Caki2 (cell line): ENCODE data around the gene REXO4. TPM values are rescaled to one million over a fixed set of nuclear protein-coding genes. Genes with fewer than 3 reads are reported as not detected.

Experiments used
- DNase-seq: peaks from one replicate; pipeline ENCODE4 v3.0.0-alpha.2; 2015; ENCODE audit warnings: low read depth
- in situ Hi-C: cut with HindIII; loops from 2 replicates; pipeline ENCODE4 v1.10.0; 2016; ENCODE audit warnings: low sequenced_read_pairs, low pct_unique_long_range_greater_than_20kb, mixed read lengths
- total RNA-seq: library from RNA; depleted of rRNA; stranded (reverse); fragments of >200 nt; shearing (Covaris generic); gene quantifications from 2 replicates; pipeline ENCODE4 v1.2.3, GENCODE V29; 2014; ENCODE audit warnings: low replicate concordance

Gene REXO4
- total RNA-seq, 1 experiment from 2014 or later = 27.5 TPM

DNA sequence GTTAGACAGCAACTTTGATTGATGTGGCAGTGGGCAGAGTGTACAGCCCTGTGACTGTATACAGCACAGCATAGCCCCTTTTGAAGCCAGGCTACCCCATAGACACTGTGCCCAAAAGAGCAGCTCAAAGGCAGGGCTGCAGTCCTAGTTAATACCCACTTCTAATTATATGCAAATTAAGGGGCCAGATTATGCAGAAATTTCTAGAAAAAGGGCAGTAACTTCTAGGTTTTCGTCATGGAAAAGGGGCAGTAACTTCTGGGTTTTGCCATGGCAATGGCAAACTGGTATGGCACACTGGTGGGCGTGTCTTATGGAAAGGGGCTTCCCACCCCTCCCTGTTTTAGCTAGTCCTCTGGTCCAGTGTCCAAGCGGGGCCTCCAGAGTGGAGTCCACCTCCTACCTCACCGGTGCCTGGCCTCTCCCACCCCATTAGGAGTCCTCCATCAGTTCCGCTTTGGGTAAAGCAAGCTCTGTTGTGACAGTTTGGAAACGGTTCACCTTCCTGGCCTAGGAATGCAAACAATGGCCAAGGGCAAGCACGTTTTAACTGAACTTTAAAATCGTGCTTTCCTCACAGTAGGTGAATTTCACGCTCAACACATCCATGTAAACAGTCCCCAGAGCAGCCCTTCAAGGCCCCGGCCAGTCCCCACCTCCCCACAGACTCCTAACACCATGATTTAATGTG, 10.0 kb upstream of the REXO4 start:
- no peak for DNase-seq
- in situ Hi-C loops = no loop called here

DNA sequence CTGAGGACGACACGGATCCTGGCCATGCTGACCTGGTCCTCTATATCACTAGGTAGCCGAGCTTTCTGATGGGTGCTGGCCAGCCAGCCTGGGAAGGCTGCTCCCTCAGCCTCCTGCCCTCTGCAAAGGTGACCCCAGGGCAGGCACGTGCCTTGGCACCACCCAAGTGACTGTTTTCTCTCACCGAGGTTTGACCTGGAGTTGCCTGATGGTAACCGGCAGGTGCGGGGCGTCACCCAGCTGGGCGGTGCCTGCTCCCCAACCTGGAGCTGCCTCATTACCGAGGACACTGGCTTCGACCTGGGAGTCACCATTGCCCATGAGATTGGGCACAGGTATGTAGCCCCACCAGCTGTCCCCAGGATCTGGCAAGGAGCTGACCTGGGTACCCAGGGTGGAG, 8.2 kb upstream of the REXO4 start:
- in situ Hi-C loops = no loop called here
- DNase-seq = no peak

GRCh38 chr9:133425049-133425632, 7.3 kb upstream of the REXO4 start:
- in situ Hi-C loops = no loop called here
- DNase-seq = no peak

DNA sequence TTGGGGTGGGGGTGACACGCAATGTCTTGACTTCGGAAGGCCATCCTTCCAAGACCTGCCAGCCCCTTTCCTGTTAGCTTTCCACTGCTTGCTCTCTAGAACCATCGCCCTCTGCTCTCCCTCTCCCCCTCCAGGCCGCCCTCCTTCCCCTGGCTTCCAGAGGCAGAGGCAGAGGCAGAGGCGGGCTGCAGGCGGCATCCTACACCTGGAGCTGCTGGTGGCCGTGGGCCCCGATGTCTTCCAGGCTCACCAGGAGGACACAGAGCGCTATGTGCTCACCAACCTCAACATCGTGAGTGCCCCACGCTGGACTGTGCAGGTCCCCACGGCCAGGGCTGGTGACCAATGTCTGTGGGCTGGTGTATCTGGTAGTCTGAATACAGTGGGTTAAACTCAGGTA, 6.4 kb upstream of the REXO4 start:
- in situ Hi-C loops = no loop called here
- DNase-seq = no peak

- in situ Hi-C loops = no loop called here
- no peak for DNase-seq
Measured at GRCh38 chr9:133423216-133423615, 5.4 kb upstream of the REXO4 start.

DNA sequence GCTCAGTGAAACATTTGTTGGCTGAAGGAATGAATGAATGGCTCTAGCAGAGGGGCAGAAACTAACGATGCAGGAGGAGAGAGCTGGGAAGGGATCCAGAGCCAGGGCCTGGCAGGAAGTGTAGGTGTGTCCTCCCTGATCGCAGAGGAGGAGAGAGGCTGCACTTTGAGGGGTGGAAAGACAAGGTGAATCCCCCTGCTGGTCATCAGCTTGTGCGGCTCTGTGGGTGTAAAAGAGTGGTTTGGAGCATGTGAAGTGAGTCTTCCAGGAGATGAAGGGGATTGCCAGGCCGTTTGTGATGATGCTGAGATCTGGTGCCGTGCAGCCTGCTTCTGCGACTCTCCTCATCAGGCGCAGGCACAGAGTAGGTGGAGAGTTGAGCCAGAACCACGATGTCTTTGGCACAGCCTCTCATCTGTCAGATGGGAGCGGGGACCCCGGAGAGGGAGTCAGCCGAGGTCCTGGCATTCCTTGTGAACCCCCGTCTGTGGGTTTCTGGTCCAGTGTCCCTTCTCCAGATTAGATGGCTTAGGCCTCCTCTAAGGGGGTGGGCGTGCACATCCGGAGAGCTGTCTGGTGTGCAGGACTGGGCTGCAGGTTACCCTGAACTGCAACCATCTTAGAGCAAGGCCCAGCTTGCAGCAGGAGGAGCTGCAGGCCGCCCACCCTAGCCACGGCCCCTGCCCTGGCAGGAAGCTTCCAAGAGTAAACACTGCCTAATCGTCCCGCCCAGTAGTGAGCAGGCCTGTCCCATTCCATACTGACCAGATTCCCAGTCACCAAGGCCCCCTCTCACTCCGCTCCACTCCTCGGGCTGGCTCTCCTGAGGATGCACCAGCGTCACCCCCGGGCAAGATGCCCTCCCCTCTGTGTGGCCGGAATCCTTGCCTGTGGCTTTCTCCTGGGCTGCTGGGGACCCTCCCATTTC, 4.1 kb upstream of the REXO4 start, which contains the start of gene ADAMTS13:
ADAMTS13 (plus strand) TSS at position 753 of the 928 bp plus-strand sequence; CDS start at position 830, 77 bp downstream.
- in situ Hi-C loops = no loop called here
- DNase-seq = no peak

- peak; percentile 38 for DNase-seq
Measured at GRCh38 chr9:133420392-133420827, 2.6 kb upstream of the REXO4 start.

DNA sequence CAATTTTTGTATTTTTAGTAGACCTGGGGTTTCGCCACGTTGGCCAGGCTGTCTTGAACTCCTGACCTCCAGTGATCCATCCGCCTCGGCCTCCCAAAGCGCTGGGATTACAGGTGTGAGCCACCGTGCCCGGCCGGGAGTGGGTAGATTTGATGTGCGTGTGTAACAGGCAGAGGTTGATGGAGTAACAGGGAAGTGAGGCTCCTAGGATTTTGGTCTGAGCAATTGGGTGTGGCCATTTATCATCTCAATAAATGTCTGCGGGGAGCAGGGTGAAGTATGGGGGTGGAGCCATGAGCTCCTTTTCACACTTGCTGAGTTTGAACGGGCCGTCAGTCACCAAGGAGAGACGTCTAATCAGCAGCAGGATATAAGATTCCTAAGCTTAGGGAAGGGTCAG, 1.2 kb upstream of the REXO4 start:
- no peak for DNase-seq
- in situ Hi-C loops = no loop called here

More at GRCh38 chr9:133420392-133420827, 2.6 kb upstream of the REXO4 start:
- in situ Hi-C loops = no loop called here

DNA sequence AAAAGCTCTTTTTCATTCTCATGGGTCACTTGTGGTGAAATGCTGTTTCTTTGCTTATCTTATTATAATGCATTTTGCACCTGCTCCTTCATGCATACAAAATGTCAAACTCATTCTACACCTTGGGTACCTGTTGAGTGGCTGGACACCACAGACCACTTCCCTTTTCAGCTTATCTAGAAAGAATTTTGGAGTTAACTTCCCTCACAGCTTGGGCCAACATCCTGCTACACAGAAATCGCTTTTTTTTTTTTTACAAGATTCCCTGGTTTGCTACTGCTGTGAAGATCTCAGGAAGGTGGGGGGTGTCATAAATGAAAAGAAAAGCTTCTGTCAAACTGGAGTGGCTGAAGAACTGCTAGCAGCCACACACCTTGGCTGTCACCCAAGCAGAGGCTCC, 2.6 kb downstream of the REXO4 start:
- in situ Hi-C loops = no loop called here
- DNase-seq = no peak

DNA sequence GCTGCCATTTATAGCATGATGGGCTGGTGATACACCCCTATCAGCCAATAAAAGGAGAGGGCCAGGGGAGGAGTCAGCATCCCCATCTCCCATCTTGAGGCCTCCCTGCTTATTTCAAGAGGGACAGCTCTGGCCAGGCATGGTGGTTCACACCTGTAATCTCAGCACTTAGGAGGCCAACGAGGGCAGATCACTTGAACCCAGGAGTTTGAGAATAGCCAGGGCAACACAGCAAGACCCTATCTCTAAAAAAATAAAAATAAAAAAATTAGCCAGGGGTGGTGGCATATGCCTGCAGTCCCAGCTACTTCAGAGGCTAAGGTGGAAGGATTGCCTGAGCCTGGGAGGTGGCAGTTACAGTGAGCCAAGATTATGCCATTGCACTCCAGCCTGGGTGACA, 9.8 kb downstream of the REXO4 start:
- in situ Hi-C loops = no loop called here
- DNase-seq = no peak

DNA sequence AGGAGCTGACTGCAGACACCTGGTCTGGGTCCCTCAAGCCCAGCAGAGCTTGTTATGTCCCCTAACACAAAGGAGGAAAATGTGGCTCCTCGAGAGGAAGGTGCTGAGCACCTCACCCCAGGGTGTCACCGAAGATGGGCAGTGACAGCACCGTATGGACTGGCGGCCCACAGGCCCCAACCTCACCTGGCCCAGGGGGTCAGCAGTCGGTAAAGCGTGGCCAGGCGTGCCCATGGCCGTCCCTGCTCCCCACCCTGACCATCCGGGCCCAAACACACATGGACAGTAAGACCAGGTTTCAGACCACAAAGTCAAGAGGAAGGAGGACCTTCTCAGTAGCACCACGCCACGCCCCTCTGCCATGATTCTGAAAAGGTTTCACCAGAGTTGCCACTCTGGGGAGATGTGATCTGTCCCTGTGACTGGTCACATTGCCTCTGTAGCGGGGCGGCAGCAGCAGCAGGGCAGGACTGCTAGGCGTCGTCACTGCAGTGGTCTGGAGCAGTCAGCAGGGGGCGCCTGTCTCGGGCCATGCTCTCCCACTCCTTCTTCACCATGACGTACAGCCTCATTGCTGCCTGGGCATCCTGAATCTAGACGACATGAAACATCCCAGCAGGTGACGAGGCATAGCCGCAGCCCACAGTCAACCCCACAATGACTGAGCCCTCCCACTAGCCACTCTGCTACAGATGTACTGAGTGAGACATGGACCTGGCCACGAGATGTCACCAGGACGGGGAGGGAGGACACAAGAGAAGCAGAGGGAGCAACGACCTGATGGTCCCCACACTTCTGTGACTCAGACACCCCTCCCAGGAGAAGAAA, 11.1 kb downstream of the REXO4 start:
- in situ Hi-C loops = no loop called here
- peak; percentile 52 for DNase-seq

DNA sequence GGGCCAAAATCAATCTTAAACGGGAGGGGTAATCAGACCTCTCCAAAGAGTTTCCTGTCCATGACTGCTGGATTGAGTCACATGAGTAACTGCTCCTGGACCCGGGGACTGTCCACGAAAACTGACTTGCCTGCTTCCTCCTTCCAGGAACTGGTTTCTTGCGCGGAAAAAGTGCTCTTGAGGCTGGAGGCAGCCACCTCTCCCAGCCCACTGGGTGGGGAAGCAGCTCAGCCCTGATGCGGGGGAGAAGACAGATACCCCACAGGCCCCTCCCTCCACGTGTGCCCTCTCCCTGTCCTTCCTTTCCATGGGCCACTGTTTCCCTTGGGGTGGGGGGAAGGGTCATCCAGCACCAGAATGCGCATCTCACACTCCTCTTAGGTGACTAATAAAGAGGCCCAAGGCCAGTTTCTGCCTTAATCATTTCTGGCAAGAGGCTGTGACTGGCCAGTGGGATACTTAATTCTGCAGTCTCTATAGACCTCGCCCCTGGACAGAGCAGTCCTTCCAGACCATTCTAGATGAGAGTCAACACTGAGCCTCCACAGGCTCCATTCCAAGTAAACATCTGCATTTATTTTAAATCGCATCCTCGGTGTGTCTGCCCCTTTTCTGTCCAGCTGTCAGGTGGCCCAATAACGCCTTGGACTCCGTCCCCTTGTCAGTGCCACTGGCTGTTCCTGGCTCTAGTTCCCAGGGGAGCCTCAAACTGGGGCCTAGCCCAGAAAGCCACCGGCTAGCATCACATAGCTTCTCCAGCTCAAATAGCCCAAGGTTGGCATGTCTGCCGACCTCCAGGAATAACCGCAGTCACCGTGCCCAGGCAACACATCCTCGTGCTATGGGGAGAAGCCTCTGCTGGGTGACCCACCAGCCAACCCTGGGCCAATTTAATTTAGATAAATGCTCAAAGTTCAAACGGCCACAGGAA, 12.0 kb downstream of the REXO4 start:
- in situ Hi-C loops = no loop called here
- no peak for DNase-seq

- no peak for DNase-seq
Measured at GRCh38 chr9:133404454-133405002, 13.3 kb downstream of the REXO4 start.

DNA sequence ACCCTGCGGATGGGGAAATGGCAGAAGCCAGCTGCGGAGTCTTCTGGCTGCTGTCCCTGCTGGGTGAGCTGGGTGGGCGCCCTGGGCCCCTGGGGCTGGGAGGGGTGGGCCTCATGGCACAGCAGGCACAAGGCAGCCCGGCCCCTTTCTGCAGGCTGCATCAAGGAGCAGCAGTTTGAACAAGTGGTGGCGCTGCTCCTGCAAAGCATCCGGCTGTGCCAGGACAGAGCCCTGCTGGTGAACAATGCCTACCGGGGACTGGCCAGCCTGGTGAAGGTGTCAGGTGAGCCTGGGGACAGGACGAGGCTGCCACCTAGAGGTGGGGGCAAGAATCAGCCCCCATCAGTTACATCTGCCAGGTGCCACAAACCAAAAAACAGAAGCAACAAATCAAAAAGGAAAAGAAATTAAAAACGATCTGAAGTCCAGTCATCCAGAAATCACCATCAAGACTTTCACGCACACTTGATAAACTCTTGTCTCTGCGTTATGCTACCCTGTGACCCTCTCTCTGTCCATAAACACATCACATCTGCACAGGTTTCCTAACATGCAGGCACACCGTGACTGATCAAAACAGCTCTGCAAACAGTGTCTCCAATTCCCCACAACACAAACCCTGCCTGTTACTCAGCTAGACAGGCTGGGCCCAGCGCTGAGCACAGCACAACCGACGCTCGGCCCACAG, 13.9 kb downstream of the REXO4 start:
- DNase-seq = no peak
- in situ Hi-C loops = no loop called here

More at GRCh38 chr9:133404454-133405002, 13.3 kb downstream of the REXO4 start:
- in situ Hi-C loops = no loop called here

DNA sequence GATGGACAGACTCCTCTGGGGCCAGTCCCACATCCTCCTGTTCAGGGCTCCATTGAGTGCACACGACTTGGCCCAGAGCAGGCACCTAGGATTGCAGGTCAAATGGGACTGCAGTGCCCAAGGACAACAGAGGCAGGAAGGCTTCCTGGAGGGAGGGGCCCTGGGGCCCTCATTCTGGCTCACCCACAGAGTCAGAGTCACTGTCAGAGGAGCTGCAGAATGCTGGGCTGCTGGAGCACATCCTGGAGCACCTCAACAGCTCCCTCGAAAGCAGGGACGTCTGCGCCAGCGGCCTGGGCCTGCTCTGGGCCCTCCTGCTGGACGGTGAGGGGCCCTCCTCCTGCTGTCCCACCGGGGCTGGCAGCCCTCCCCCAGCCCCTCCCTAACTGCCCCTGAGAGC, 15.1 kb downstream of the REXO4 start:
- in situ Hi-C loops = no loop called here
- no peak for DNase-seq

DNA sequence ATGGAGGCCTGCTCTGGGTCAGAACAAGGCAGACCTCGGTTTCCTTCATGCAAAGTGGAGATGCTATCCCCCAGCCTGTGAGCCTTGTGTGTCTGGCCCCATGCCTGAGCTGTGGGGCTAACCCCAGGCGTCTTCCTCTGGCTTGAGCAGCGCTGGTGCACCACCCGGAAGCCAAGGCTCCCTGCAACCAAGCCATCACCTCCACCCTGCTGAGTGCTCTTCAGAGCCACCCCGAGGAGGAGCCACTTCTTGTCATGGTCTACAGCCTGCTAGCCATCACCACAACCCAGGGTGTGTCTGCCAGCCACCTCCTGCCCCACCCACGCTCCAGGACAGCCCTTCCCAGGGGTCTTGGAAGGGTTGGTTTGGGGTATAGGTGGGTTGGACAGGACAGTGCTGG, 16.2 kb downstream of the REXO4 start:
- DNase-seq = no peak
- in situ Hi-C loops = no loop called here
